ENCODE results near the gene KSR1. TPM values are rescaled to one million over a fixed set of nuclear protein-coding genes. Genes with fewer than 3 reads are reported as not detected.
"Not testable (repeated sequence)": the region's sequence is repeated elsewhere in the genome, so short reads cannot be mapped to it uniquely, and the experiment has no call there.

KSR1 gene
- total RNA-seq, 1 experiment from 2014 or later: 4.5 TPM

DNA sequence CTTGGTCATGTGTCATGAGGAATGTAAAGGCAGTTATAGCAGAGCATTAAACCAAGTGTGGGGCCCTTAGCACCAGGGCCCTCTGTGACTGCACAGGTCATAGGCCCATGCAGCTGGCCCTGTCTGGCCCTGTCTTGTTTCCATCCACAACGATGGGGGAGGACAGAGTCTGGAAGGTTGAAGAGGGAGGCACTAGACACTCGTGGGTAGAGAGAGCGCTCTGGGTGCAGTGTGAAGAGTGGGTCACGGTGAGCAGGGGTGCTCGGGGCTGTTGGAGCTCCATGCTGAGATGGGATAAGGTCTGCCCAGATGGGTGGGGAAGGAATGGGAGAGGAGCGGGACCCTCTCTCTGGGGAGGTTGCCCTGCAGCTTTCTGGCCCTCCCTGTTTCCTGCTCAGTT, 12.8 kb upstream of the KSR1 start:
- TF ChIP-seq, protein P1, sequence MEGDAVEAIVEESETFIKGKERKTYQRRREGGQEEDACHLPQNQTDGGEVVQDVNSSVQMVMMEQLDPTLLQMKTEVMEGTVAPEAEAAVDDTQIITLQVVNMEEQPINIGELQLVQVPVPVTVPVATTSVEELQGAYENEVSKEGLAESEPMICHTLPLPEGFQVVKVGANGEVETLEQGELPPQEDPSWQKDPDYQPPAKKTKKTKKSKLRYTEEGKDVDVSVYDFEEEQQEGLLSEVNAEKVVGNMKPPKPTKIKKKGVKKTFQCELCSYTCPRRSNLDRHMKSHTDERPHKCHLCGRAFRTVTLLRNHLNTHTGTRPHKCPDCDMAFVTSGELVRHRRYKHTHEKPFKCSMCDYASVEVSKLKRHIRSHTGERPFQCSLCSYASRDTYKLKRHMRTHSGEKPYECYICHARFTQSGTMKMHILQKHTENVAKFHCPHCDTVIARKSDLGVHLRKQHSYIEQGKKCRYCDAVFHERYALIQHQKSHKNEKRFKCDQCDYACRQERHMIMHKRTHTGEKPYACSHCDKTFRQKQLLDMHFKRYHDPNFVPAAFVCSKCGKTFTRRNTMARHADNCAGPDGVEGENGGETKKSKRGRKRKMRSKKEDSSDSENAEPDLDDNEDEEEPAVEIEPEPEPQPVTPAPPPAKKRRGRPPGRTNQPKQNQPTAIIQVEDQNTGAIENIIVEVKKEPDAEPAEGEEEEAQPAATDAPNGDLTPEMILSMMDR (IDR thresholded peaks at IDR 0.05; ENCODE audit: unreplicated experiment): no peak
- Mint-ChIP-seq H3K4me1 (ENCODE audit: low read depth, unreplicated experiment) (no peaks in the 10 kb centered on the region), H3K4me3 (ENCODE audit: low read depth, unreplicated experiment) (no peak overlapping the region), H3K27ac (ENCODE audit: unreplicated experiment) (no peak overlapping the region), H3K36me3 (ENCODE audit: insufficient read depth, unreplicated experiment) (no peaks in the 10 kb centered on the region), H3K9me3 (ENCODE audit: low read depth, unreplicated experiment) (no peaks in the 10 kb centered on the region), H3K27me3 (ENCODE audit: unreplicated experiment) (peaks cover 24% of the 10 kb centered on the region)
- BruUV-seq (replicated peaks): no TSS peak
- CTCF ChIA-PET: no interaction called here
- intact Hi-C loops (cut with micrococcal nuclease; ENCODE audit: unreplicated experiment): no loop called here
- no peak for DNase-seq

DNA sequence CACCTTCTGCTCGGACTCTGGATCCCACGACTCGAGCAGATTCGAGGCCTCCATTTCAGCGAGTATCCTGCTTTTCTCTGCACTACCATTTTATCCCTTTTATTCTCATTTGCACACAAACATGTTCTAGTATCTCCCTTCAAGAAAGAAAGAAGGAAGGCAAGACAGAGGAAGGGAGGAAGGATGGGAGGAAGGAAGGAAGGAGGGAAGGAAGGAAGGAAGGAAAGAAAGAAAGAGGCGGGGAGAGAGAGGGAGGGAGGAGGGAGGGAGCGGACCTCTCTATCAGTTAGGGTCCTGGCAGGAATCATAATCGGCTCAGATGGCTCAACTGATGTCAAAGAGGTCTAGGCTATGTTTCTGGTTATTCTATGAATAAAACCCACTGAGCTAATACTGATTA, 10.3 kb upstream of the KSR1 start:
- intact Hi-C loops (cut with micrococcal nuclease; ENCODE audit: unreplicated experiment): no loop called here
- CTCF ChIA-PET: no interaction called here

DNA sequence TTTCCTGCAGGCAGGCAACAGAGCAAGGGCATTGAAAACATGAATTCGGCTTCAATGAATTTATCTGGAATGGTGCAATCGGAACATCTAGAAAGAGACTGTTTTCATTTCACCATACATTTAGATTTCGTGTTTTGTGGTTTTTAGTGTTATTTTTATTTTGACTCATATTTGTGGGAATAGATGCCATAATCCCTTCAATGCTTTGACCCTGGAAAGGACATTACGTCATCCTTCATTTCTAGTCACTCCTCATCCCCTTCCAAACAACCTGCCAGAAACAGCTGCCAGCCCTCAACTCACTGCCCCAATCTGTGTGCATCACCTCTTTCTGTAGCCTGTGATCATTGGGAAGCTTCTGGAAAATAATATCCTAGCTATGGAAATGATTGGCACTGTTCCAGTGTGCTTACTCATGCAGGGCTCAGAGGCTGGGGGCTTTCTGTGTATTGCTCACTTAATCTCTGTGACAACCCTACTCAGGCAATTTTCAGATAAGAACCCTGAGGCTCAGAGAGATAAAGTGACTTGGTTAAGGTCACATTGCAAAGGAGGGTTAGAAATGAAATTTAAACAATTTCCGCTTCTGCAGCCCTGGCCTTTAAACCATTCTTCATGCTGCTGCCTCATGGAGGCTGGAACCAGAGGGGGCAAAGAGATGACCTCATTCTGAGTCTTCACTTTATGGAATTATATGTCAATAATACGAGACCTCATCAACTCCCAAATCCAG, 9.5 kb upstream of the KSR1 start:
- Mint-ChIP-seq H3K36me3 (ENCODE audit: insufficient read depth, unreplicated experiment) (no peaks in the 10 kb centered on the region), H3K4me3 (ENCODE audit: low read depth, unreplicated experiment) (no peak overlapping the region), H3K9me3 (ENCODE audit: low read depth, unreplicated experiment) (no peaks in the 10 kb centered on the region), H3K27me3 (ENCODE audit: unreplicated experiment) (peaks cover 49% of the 10 kb centered on the region), H3K4me1 (ENCODE audit: low read depth, unreplicated experiment) (no peaks in the 10 kb centered on the region), H3K27ac (ENCODE audit: unreplicated experiment) (no peak overlapping the region)
- BruUV-seq (replicated peaks): no TSS peak
- TF ChIP-seq, protein P1 (IDR thresholded peaks at IDR 0.05; ENCODE audit: unreplicated experiment): no peak
- CTCF ChIA-PET: no interaction called here
- no peak for DNase-seq
- intact Hi-C loops (cut with micrococcal nuclease; ENCODE audit: unreplicated experiment): no loop called here

More for the DNA sequence above, 10.3 kb upstream of the KSR1 start:
- Mint-ChIP-seq H3K36me3 (ENCODE audit: insufficient read depth, unreplicated experiment) (no peaks in the 10 kb centered on the region), H3K4me1 (ENCODE audit: low read depth, unreplicated experiment) (no peaks in the 10 kb centered on the region), H3K4me3 (ENCODE audit: low read depth, unreplicated experiment) (no peak overlapping the region), H3K27ac (ENCODE audit: unreplicated experiment) (no peak overlapping the region), H3K9me3 (ENCODE audit: low read depth, unreplicated experiment) (no peaks in the 10 kb centered on the region), H3K27me3 (ENCODE audit: unreplicated experiment) (peaks cover 41% of the 10 kb centered on the region)
- no peak for DNase-seq
- no TSS peak for BruUV-seq (replicated peaks)
- TF ChIP-seq, protein P1 (IDR thresholded peaks at IDR 0.05; ENCODE audit: unreplicated experiment): no peak

DNA sequence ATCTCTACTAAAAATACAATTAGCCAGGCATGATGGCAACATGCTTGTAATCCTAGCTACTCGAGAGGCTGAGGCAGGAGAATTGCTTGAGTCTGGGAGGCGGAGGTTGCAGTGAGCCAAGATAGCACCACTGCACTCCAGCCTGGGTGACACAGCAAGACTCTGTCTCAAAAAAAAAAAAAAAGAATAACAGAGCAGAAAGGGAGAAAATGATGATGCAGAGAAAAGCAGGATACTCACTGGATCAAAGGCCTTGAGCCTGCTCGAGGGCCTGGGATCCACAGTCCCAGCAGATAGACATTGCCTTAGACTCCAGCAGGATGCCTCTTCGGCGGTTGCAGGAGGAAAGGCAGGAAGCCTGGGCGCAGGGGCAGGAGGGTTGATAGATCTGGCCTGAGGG, 7.7 kb upstream of the KSR1 start:
- H3K9me3 Mint-ChIP-seq (ENCODE audit: low read depth, unreplicated experiment); H3K4me1 Mint-ChIP-seq (ENCODE audit: low read depth, unreplicated experiment); BruUV-seq (replicated peaks); DNase-seq; intact Hi-C loops (cut with micrococcal nuclease; ENCODE audit: unreplicated experiment); H3K27ac Mint-ChIP-seq (ENCODE audit: unreplicated experiment); H3K4me3 Mint-ChIP-seq (ENCODE audit: low read depth, unreplicated experiment); H3K36me3 Mint-ChIP-seq (ENCODE audit: insufficient read depth, unreplicated experiment): not testable (repeated sequence)
- peaks cover 61% of the 10 kb centered on the region for H3K27me3 Mint-ChIP-seq (ENCODE audit: unreplicated experiment)
- CTCF ChIA-PET: interaction anchor here (0.6 kb wide), 1 partner anchor 1533 kb away, joined by 3 read pairs; no protein-coding TSS in a partner anchor

DNA sequence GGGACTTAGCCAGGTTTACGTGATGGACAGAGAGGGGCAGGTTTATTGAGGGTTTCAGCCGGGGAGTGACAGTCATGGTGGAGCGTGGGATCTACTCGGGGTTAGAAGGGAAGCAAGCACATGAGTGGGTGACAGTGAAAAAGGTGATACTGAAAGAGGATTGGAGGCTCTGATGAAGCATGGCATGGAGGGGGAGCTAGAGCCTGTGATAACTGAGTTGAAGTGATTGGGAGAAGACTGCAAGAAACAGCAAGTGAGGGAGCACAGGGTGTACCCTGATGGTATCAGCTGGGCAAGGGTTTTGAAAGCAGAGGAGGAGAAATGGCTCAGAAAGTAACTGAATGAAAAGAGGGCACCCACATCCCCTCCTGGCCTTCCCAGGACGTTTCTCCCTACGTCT, 6.7 kb upstream of the KSR1 start:
- CTCF ChIA-PET: no interaction called here
- no TSS peak for BruUV-seq (replicated peaks)
- no peak overlapping the region for H3K4me3 Mint-ChIP-seq (ENCODE audit: low read depth, unreplicated experiment)

More for the DNA sequence above, 6.7 kb upstream of the KSR1 start:
- H3K9me3 Mint-ChIP-seq (ENCODE audit: low read depth, unreplicated experiment): no peaks in the 10 kb centered on the region
- no peak overlapping the region for H3K27ac Mint-ChIP-seq (ENCODE audit: unreplicated experiment)
- H3K27me3 Mint-ChIP-seq (ENCODE audit: unreplicated experiment): peaks cover 64% of the 10 kb centered on the region
- DNase-seq: no peak
- no peaks in the 10 kb centered on the region for H3K4me1 Mint-ChIP-seq (ENCODE audit: low read depth, unreplicated experiment)
- TF ChIP-seq, protein P1 (IDR thresholded peaks at IDR 0.05; ENCODE audit: unreplicated experiment): no peak
- intact Hi-C loops (cut with micrococcal nuclease; ENCODE audit: unreplicated experiment): no loop called here
- H3K36me3 Mint-ChIP-seq (ENCODE audit: insufficient read depth, unreplicated experiment): no peaks in the 10 kb centered on the region
